ENCODE measurements around the gene DUSP10. TPM values are rescaled to one million over a fixed set of nuclear protein-coding genes. Genes with fewer than 3 reads are reported as not detected.

The DUSP10 gene
- total and polyA plus RNA-seq, 2 of the 13 experiments (the other 11 are each of a cell fraction or from before 2014, with no cell fraction given) = 2.1 to 4.4 TPM

DNA sequence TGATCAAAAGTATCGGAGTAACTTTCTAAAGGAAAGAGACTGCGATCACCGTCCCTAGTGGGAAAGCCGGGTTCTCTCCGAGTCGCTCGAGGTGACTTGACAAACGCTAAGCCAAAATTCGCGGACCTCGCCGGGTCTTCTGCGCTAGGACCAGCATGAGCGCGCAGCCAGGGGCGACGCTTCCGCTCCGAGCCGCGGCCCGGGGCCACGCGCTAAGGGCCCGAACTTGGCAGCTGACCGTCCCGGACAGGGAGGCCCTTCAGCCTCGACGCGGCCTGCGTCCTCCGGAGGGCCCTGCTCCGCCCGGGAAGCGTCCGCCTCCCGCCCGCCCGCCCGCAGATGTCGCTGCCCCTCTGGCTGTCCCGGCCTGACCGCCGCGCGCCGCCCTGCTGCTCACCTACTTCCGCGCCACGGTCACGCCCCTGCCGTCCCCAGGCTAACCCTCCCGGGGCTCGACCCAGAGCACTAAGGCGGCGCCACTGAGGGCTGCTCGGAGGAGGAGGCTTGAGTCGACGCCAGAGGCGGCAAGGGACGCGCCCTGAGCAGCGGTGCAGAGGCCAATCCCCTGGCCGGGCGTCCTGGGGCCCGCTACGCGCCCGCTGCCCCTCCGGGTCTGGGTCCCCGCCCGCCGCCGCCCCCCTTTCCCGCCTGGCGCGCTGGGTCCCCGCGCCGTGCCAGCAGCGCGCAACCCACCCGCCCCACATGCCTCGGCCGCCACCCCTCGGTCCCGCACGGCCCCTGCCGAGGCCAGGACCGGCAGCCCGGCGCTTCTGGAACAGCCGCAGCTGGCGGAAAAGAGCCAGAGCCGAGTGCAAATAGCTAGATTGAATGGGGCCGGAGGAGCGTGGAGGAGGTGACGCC is 896 bp upstream of the DUSP10 start (continued):
- TF ChIP-seq ZNF781 (CRISPR knock-in tag; IDR thresholded peaks at IDR 0.05; ENCODE audit: borderline replicate concordance, not compliant biosample characterization) (peak; percentile 74), ZNF225 (CRISPR knock-in tag; IDR thresholded peaks at IDR 0.05) (0 out of 2 replicates have a peak, but pooled peaks have one; percentile 53), TMF1 (CRISPR knock-in tag; IDR thresholded peaks at IDR 0.05; ENCODE audit: low read depth) (0 out of 2 replicates have a peak, but pooled peaks have one; percentile 65), ZNF792 (CRISPR knock-in tag; IDR thresholded peaks at IDR 0.05) (0 out of 2 replicates have a peak, but pooled peaks have one; percentile 5), ZMYM3 (CRISPR knock-in tag; IDR thresholded peaks at IDR 0.05) (peak; percentile 68; the same call in 1 of the 2 replicates), HOXA3 (CRISPR knock-in tag; IDR thresholded peaks at IDR 0.05) (peak; percentile 24; the same call in 1 of the 2 replicates), ZBTB33 (CRISPR knock-in tag; IDR thresholded peaks at IDR 0.05) (no peak), PHF8 (CRISPR knock-in tag; IDR thresholded peaks at IDR 0.05) (peak; percentile 65), ZNF777 (CRISPR knock-in tag; IDR thresholded peaks at IDR 0.05) (peak; percentile 96), FOXP1 (IDR thresholded peaks at IDR 0.05) (no peak), FOXP1 (CRISPR knock-in tag; IDR thresholded peaks at IDR 0.05) (0 out of 2 replicates have a peak, but pooled peaks have one; percentile 31), ZNF160 (CRISPR knock-in tag; IDR thresholded peaks at IDR 0.05) (no peak), POLR2G (IDR thresholded peaks at IDR 0.05; ENCODE audit: low read depth, low read length) (peak; percentile 53; the same call in 1 of the 2 replicates), PBX2 (CRISPR knock-in tag; IDR thresholded peaks at IDR 0.05) (no peak), ZNF616 (CRISPR knock-in tag; IDR thresholded peaks at IDR 0.05; ENCODE audit: low read depth) (peak; percentile 48; the same call in 1 of the 2 replicates), NFKBIZ (CRISPR knock-in tag; IDR thresholded peaks at IDR 0.05) (0 out of 2 replicates have a peak, but pooled peaks have one; percentile 7), SALL2 (CRISPR knock-in tag; IDR thresholded peaks at IDR 0.05) (peak; percentile 85), RFX3 (CRISPR knock-in tag; IDR thresholded peaks at IDR 0.05) (no peak), SMYD3 (CRISPR knock-in tag; IDR thresholded peaks at IDR 0.05) (no peak)
- TF ChIP-seq, protein P1, sequence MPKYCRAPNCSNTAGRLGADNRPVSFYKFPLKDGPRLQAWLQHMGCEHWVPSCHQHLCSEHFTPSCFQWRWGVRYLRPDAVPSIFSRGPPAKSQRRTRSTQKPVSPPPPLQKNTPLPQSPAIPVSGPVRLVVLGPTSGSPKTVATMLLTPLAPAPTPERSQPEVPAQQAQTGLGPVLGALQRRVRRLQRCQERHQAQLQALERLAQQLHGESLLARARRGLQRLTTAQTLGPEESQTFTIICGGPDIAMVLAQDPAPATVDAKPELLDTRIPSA (CRISPR knock-in tag; IDR thresholded peaks at IDR 0.05; ENCODE audit: borderline replicate concordance) = 0 out of 2 replicates have a peak, but pooled peaks have one; percentile 50
- TF ChIP-seq, protein P2, sequence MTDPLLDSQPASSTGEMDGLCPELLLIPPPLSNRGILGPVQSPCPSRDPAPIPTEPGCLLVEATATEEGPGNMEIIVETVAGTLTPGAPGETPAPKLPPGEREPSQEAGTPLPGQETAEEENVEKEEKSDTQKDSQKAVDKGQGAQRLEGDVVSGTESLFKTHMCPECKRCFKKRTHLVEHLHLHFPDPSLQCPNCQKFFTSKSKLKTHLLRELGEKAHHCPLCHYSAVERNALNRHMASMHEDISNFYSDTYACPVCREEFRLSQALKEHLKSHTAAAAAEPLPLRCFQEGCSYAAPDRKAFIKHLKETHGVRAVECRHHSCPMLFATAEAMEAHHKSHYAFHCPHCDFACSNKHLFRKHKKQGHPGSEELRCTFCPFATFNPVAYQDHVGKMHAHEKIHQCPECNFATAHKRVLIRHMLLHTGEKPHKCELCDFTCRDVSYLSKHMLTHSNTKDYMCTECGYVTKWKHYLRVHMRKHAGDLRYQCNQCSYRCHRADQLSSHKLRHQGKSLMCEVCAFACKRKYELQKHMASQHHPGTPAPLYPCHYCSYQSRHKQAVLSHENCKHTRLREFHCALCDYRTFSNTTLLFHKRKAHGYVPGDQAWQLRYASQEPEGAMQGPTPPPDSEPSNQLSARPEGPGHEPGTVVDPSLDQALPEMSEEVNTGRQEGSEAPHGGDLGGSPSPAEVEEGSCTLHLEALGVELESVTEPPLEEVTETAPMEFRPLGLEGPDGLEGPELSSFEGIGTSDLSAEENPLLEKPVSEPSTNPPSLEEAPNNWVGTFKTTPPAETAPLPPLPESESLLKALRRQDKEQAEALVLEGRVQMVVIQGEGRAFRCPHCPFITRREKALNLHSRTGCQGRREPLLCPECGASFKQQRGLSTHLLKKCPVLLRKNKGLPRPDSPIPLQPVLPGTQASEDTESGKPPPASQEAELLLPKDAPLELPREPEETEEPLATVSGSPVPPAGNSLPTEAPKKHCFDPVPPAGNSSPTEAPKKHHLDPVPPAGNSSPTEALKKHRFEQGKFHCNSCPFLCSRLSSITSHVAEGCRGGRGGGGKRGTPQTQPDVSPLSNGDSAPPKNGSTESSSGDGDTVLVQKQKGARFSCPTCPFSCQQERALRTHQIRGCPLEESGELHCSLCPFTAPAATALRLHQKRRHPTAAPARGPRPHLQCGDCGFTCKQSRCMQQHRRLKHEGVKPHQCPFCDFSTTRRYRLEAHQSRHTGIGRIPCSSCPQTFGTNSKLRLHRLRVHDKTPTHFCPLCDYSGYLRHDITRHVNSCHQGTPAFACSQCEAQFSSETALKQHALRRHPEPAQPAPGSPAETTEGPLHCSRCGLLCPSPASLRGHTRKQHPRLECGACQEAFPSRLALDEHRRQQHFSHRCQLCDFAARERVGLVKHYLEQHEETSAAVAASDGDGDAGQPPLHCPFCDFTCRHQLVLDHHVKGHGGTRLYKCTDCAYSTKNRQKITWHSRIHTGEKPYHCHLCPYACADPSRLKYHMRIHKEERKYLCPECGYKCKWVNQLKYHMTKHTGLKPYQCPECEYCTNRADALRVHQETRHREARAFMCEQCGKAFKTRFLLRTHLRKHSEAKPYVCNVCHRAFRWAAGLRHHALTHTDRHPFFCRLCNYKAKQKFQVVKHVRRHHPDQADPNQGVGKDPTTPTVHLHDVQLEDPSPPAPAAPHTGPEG (CRISPR knock-in tag; IDR thresholded peaks at IDR 0.05) = peak; percentile 86; the same call in 1 of the 2 replicates
